ENCODE results near the gene PFKFB1. TPM values are rescaled to one million over a fixed set of nuclear protein-coding genes. Genes with fewer than 3 reads are reported as not detected.

PFKFB1 gene
- total and polyA plus RNA-seq, 4 donors: 2.9 to 19.2 (median 7.3) TPM

DNA sequence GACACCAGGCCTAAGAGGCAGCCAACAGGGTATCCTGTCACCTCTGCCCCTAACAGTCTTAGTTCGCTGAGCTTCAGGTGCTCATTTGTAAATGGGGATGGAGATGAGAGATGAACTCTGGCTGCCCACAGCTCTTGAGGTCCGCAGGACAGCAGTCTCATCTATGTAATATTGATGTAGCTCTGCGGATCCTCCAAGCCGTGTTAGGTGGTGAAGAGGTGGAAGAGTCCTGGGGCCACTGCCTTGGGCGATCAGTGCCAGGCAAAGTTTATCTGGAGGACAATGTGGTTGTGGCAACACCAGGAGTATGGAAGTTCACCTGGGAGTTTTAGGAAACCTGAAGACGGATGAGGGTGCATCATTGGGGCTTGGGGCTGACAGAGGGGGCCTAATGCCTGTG, 59.9 kb downstream of the PFKFB1 start:
- WGBS: 79% methylated on average over 6 of the region's 6 CpGs
- DNase-seq (ENCODE audit: low spot score): no peak
- Histone ChIP-seq H3K36me3 (ENCODE audit: control insufficient read depth in 4 of 4, insufficient read depth in 3 of 4, low read depth in 1 of 4, low read length in 3 of 4) (peaks cover 0 to 25% (median 21%) of the 10 kb centered on the region in 4 donors), H3K9me3 (ENCODE audit: control insufficient read depth in 4 of 4, low read length in 3 of 4) (peaks cover 0 to 3% (median 0%) of the 10 kb centered on the region in 4 donors), H3K4me1 (ENCODE audit: control insufficient read depth in 4 of 4, insufficient read depth in 4 of 4, low read length in 3 of 4) (no peaks in the 10 kb centered on the region), H3K4me3 (ENCODE audit: low read depth in 1 of 3, low read length in 3 of 3) (no peak overlapping the region), H3K9ac (ENCODE audit: low read depth in 1 of 2, low read length in 2 of 2) (no peak overlapping the region), H3K27me3 (ENCODE audit: control insufficient read depth in 4 of 4, insufficient read depth in 4 of 4, low read length in 3 of 4) (no peaks in the 10 kb centered on the region), H3K27ac (ENCODE audit: low read depth in 1 of 2, low read length in 2 of 2) (no peak overlapping the region)
- TF ChIP-seq, protein P1, sequence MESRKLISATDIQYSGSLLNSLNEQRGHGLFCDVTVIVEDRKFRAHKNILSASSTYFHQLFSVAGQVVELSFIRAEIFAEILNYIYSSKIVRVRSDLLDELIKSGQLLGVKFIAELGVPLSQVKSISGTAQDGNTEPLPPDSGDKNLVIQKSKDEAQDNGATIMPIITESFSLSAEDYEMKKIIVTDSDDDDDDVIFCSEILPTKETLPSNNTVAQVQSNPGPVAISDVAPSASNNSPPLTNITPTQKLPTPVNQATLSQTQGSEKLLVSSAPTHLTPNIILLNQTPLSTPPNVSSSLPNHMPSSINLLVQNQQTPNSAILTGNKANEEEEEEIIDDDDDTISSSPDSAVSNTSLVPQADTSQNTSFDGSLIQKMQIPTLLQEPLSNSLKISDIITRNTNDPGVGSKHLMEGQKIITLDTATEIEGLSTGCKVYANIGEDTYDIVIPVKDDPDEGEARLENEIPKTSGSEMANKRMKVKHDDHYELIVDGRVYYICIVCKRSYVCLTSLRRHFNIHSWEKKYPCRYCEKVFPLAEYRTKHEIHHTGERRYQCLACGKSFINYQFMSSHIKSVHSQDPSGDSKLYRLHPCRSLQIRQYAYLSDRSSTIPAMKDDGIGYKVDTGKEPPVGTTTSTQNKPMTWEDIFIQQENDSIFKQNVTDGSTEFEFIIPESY (IDR thresholded peaks at IDR 0.05): no peak
- TF ChIP-seq YY1 (IDR thresholded peaks at IDR 0.05) (no peak), NR2F2 (IDR thresholded peaks at IDR 0.05) (no peak), TAF1 (conservative IDR thresholded peaks at IDR 0.05) (no peak), GABPA (IDR thresholded peaks at IDR 0.05 in 1 of 2, conservative IDR thresholded peaks at IDR 0.05 in 1 of 2) (no peak), RXRA (IDR thresholded peaks at IDR 0.05) (no peak), SP1 (IDR thresholded peaks at IDR 0.05) (no peak)
- TF ChIP-seq, protein P2, sequence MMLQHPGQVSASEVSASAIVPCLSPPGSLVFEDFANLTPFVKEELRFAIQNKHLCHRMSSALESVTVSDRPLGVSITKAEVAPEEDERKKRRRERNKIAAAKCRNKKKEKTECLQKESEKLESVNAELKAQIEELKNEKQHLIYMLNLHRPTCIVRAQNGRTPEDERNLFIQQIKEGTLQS (IDR thresholded peaks at IDR 0.05): no peak
- TF ChIP-seq, protein P3, sequence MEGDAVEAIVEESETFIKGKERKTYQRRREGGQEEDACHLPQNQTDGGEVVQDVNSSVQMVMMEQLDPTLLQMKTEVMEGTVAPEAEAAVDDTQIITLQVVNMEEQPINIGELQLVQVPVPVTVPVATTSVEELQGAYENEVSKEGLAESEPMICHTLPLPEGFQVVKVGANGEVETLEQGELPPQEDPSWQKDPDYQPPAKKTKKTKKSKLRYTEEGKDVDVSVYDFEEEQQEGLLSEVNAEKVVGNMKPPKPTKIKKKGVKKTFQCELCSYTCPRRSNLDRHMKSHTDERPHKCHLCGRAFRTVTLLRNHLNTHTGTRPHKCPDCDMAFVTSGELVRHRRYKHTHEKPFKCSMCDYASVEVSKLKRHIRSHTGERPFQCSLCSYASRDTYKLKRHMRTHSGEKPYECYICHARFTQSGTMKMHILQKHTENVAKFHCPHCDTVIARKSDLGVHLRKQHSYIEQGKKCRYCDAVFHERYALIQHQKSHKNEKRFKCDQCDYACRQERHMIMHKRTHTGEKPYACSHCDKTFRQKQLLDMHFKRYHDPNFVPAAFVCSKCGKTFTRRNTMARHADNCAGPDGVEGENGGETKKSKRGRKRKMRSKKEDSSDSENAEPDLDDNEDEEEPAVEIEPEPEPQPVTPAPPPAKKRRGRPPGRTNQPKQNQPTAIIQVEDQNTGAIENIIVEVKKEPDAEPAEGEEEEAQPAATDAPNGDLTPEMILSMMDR (IDR thresholded peaks at IDR 0.05; ENCODE audit: low read depth, low read length, missing input control): no peak

DNA sequence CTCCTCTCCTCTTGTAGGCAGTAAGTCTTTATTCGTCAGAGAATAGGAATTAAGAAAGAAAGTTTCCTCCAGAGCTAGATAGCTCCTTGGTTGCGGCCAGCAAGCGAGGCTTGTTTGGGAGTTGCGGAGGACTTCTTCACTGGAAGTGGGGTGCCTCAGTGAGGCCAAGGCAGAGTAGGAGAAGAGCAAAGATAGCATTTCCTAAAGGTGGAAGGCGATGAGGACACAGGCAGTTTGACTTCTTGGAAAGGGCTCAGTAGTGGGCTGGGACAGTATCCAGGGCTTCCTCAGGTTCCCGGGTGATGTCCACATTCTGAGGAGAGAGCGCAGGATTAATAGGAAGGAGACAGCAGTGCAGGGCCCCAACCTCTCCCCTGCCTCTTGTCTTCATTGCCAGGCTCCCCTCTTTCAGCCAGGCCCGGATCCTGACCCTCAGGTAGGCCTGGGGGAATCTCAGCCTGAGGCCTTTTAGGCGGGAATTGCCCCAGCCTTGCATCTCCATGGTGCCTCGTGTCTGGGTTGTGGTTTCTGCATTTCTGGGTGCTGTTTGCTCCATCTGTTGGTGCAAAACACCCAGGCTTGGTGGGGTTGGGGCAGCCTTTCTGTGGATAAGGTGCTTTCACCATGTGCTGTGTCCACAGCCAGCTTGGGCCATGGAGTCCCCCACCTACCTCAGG, 60.7 kb downstream of the PFKFB1 start:
- H3K9ac ChIP-seq (ENCODE audit: low read depth in 1 of 2, low read length in 2 of 2): no peak overlapping the region
- H3K27ac ChIP-seq (ENCODE audit: low read depth in 1 of 2, low read length in 2 of 2): no peak overlapping the region
- no peak overlapping the region for H3K4me3 ChIP-seq (ENCODE audit: low read depth in 1 of 3, low read length in 3 of 3)
- no peak for DNase-seq (ENCODE audit: low spot score)
- peaks cover 0 to 3% (median 0%) of the 10 kb centered on the region in 4 donors for H3K9me3 ChIP-seq (ENCODE audit: control insufficient read depth in 4 of 4, low read length in 3 of 4)
- peaks cover 0 to 25% (median 21%) of the 10 kb centered on the region in 4 donors for H3K36me3 ChIP-seq (ENCODE audit: control insufficient read depth in 4 of 4, insufficient read depth in 3 of 4, low read depth in 1 of 4, low read length in 3 of 4)
- WGBS: 93% methylated on average over 10 of the region's 10 CpGs
- TF ChIP-seq SP1 (IDR thresholded peaks at IDR 0.05) (no peak), JUND (IDR thresholded peaks at IDR 0.05) (no peak), GABPA (IDR thresholded peaks at IDR 0.05 in 1 of 2, conservative IDR thresholded peaks at IDR 0.05 in 1 of 2) (no peak), FOXA2 (IDR thresholded peaks at IDR 0.05) (no peak), HNF4G (IDR thresholded peaks at IDR 0.05) (no peak), RXRA (IDR thresholded peaks at IDR 0.05) (no peak), RAD21 (IDR thresholded peaks at IDR 0.05) (no peak), NR2F2 (IDR thresholded peaks at IDR 0.05) (no peak), EGR1 (IDR thresholded peaks at IDR 0.05; ENCODE audit: low read depth in 2 of 2) (no peak), FOXA1 (IDR thresholded peaks at IDR 0.05) (no peak), YY1 (IDR thresholded peaks at IDR 0.05) (no peak), HNF4A (conservative IDR thresholded peaks at IDR 0.05) (no peak)
- TF ChIP-seq, protein P2 (IDR thresholded peaks at IDR 0.05): no peak
- TF ChIP-seq, protein P4, sequence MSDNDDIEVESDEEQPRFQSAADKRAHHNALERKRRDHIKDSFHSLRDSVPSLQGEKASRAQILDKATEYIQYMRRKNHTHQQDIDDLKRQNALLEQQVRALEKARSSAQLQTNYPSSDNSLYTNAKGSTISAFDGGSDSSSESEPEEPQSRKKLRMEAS (IDR thresholded peaks at IDR 0.05): no peak
- peaks cover 0 to 3% (median 0%) of the 10 kb centered on the region in 4 donors for H3K27me3 ChIP-seq (ENCODE audit: control insufficient read depth in 4 of 4, insufficient read depth in 4 of 4, low read length in 3 of 4)
- H3K4me1 ChIP-seq (ENCODE audit: control insufficient read depth in 4 of 4, insufficient read depth in 4 of 4, low read length in 3 of 4): no peaks in the 10 kb centered on the region
